Spleen (tissue), 11 donors: Measurements from ENCODE around the gene RNF146. TPM values are rescaled to one million over a fixed set of nuclear protein-coding genes. Genes with fewer than 3 reads are reported as not detected.

Experiments
- polyA plus RNA-seq, 3 donors: library from polyadenylated mRNA; stranded (reverse); fragments of 200-250 nt; gene quantifications; one replicate each; pipeline ENCODE4 v1.2.1, GENCODE V29; 2013
- small RNA-seq, 4 donors: library from RNA; depleted of rRNA; stranded (forward); fragments of <200 nt; gene quantifications; one replicate each; pipeline ENCODE3, GENCODE V24; 2016
- total RNA-seq, 7 donors: library from RNA; depleted of rRNA in 3 of 7; stranded (reverse); fragments of >200 nt in 3 of 7; fragmentation: NEBNext Ultra II Directional in 4 of 7; extraction: Animal tissue kit (Norgen Biotek cat#: 25700) in 4 of 7; gene quantifications; one replicate each; pipeline versions ENCODE4 v1.1.0 to v1.2.1, GENCODE V29; 2016 to 2021
- donor health status: healthy with polysubstance abuse.
- donor health status: DM: no; HTN: no; CAD: no; lungs with moderate emphysema.
- donor health status: DM: no; HTN: no; CAD: no.
- donor health status: Bipolar disorder and iron deficiency.
- donor health status: healthy.
- donor health status: DM: no; HTN: no; CAD: no.
- donor health status: DM: yes; HTN: yes; CAD: no.

RNF146 gene
- total and polyA plus RNA-seq, 10 donors: 31.5 to 125 (median 64.2) TPM

Small RNAs within 50 kb of the gene (small RNA-seq; reads per million reads assigned to genes)
- 0 reads per million in 4 donors for gene RNA5SP217

Other genes with a start within 250 kb of the RNF146 start
- gene RSPO3, start 148.2 kb upstream of the RNF146 start, total RNA-seq: 1 to 10 TPM in 5 of 7 donors, under 1 TPM in 1, not detected in 1; 0.65 to 2.6 (median 1.4) TPM
- gene RSPO3, start 148.2 kb upstream of the RNF146 start, polyA plus RNA-seq: 1 to 10 TPM; 3.6 to 8.2 (median 3.6) TPM
- 10 to 100 TPM; 41.0 to 60.4 (median 50.4) TPM for gene ECHDC1, start 76.7 kb downstream of the RNF146 start, total RNA-seq
- 10 to 100 TPM; 31.3 to 44.0 (median 43.2) TPM for gene ECHDC1, start 76.7 kb downstream of the RNF146 start, polyA plus RNA-seq
- gene KIAA0408, start 192.5 kb downstream of the RNF146 start, total RNA-seq: 1 to 10 TPM; 2.4 to 6.6 (median 2.5) TPM
- 1 to 10 TPM in 2 of 3 donors, under 1 TPM in 1; 0.65 to 2.7 (median 1.1) TPM for gene KIAA0408, start 192.5 kb downstream of the RNF146 start, polyA plus RNA-seq